DND-41 (cell line): ENCODE results near the gene FBLN7.
A peak's percentile ranks its signal among the peaks of the same experiment; 100 is the strongest.

ENCODE experiments used
- ATAC-seq: fragments of 200-7000 bp; cut with Tn5 transposase; 3 replicates; pipeline ENCODE4 v1.9.1; 2021; ENCODE audit warnings: low read depth; ENCODE audit not compliant: insufficient read depth
- DNase-seq: peaks from one replicate; pipeline ENCODE4 v3.0.0-alpha.2; 2020
- H2AFZ ChIP-seq: 2 replicates; pipeline ENCODE4 v1.6.0; 2012; ENCODE audit warnings: low read depth, low read length
- H3K27ac ChIP-seq: 2 replicates; pipeline ENCODE4 v1.5.1; 2012; ENCODE audit warnings: low read length, inconsistent platforms
- H3K27me3 ChIP-seq: fragments of 200-600 bp; sonication (generic); 2 replicates; pipeline ENCODE4 v1.6.0; 2012; ENCODE audit warnings: low read length, mild to moderate bottlenecking, inconsistent platforms; ENCODE audit not compliant: insufficient read depth, poor library complexity
- H3K36me3 ChIP-seq: 2 replicates; pipeline ENCODE4 v1.5.1; 2012; ENCODE audit warnings: low read length, inconsistent platforms; ENCODE audit not compliant: insufficient read depth
- H3K4me1 ChIP-seq: 2 replicates; pipeline ENCODE4 v1.5.1; 2012; ENCODE audit warnings: mild to moderate bottlenecking, low read length; ENCODE audit not compliant: insufficient read depth
- H3K4me2 ChIP-seq: 2 replicates; pipeline ENCODE4 v1.6.0; 2012; ENCODE audit warnings: mild to moderate bottlenecking, moderate library complexity, low read length, inconsistent platforms; ENCODE audit not compliant: insufficient read depth
- H3K4me3 ChIP-seq, 2 experiments: fragments of 200-600 bp in 1 of 2; shearing (Covaris generic) in 1 of 2; 2 replicates each; pipeline ENCODE4 v1.5.1; 2012 to 2016; ENCODE audit warnings: inconsistent platforms in 2 of 2, low read length in 2 of 2, mild to moderate bottlenecking in 2 of 2, low read depth in 1 of 2, moderate library complexity in 1 of 2
- H3K79me2 ChIP-seq: 2 replicates; pipeline ENCODE4 v1.6.0; 2012; ENCODE audit warnings: low read length, inconsistent platforms; ENCODE audit not compliant: insufficient read depth
- H3K9ac ChIP-seq: 2 replicates; pipeline ENCODE4 v1.6.0; 2012; ENCODE audit warnings: low read depth, mild to moderate bottlenecking, inconsistent platforms, low read length, moderate library complexity
- H3K9me3 ChIP-seq: 2 replicates; pipeline ENCODE4 v1.5.1; 2012; ENCODE audit warnings: low read length, moderate library complexity, mild to moderate bottlenecking, inconsistent platforms; ENCODE audit not compliant: insufficient read depth, severe bottlenecking
- H4K20me1 ChIP-seq: 2 replicates; pipeline ENCODE4 v1.6.0; 2012; ENCODE audit warnings: low read length; ENCODE audit not compliant: insufficient read depth
- EZH2 ChIP-seq: IDR thresholded peaks from 3 replicates; pipeline ENCODE4 v1.6.1; 2012; ENCODE audit warnings: borderline replicate concordance, low read depth, mild to moderate bottlenecking, moderate library complexity, low read length, inconsistent platforms; ENCODE audit not compliant: severe bottlenecking
- TF ChIP-seq, protein P1 (sequence below): IDR thresholded peaks from 2 replicates; pipeline ENCODE4 v1.5.1; 2012; ENCODE audit warnings: borderline replicate concordance, low read length, moderate library complexity, mild to moderate bottlenecking; ENCODE audit not compliant: poor library complexity, severe bottlenecking; ENCODE audit errors: extremely low read depth

FBLN7 gene

DNA sequence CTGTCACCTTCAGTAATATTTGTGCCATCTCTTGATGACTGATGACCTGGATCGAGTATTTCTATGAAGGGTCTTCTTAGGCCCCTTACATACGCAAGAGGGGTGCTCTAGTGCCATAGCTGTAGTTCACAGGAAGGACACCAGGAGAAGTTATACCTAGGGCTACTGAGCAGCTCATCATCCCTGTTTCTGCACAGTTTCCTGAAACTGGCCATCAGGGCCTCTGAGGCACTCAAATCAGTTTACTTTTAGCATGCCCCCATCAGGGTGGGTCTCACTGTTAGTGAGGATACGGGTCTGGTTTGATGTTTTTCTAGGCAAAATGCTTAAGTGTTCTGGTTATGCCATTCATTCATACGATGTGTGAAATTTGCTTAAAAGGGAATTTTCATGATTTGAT, 20.0 kb upstream of the FBLN7 start:
- no peaks in the 10 kb centered on the region for H3K4me1 ChIP-seq
- no peak for TF ChIP-seq EZH2
- TF ChIP-seq, protein P1, sequence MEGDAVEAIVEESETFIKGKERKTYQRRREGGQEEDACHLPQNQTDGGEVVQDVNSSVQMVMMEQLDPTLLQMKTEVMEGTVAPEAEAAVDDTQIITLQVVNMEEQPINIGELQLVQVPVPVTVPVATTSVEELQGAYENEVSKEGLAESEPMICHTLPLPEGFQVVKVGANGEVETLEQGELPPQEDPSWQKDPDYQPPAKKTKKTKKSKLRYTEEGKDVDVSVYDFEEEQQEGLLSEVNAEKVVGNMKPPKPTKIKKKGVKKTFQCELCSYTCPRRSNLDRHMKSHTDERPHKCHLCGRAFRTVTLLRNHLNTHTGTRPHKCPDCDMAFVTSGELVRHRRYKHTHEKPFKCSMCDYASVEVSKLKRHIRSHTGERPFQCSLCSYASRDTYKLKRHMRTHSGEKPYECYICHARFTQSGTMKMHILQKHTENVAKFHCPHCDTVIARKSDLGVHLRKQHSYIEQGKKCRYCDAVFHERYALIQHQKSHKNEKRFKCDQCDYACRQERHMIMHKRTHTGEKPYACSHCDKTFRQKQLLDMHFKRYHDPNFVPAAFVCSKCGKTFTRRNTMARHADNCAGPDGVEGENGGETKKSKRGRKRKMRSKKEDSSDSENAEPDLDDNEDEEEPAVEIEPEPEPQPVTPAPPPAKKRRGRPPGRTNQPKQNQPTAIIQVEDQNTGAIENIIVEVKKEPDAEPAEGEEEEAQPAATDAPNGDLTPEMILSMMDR: no peak
- DNase-seq (no peak), ATAC-seq (no peak)
- H4K20me1 ChIP-seq: no peaks in the 10 kb centered on the region
- no peak overlapping the region for H3K9ac ChIP-seq
- H3K27ac ChIP-seq: no peak overlapping the region
- no peaks in the 10 kb centered on the region for H3K27me3 ChIP-seq
- H2AFZ ChIP-seq: no peak overlapping the region
- no peak overlapping the region for H3K4me2 ChIP-seq
- peaks cover 13% of the 10 kb centered on the region; the same call in 1 of the 2 replicates for H3K36me3 ChIP-seq
- no peaks in the 10 kb centered on the region for H3K79me2 ChIP-seq
- no peak overlapping the region for H3K4me3 ChIP-seq
- H3K9me3 ChIP-seq: no peaks in the 10 kb centered on the region

DNA sequence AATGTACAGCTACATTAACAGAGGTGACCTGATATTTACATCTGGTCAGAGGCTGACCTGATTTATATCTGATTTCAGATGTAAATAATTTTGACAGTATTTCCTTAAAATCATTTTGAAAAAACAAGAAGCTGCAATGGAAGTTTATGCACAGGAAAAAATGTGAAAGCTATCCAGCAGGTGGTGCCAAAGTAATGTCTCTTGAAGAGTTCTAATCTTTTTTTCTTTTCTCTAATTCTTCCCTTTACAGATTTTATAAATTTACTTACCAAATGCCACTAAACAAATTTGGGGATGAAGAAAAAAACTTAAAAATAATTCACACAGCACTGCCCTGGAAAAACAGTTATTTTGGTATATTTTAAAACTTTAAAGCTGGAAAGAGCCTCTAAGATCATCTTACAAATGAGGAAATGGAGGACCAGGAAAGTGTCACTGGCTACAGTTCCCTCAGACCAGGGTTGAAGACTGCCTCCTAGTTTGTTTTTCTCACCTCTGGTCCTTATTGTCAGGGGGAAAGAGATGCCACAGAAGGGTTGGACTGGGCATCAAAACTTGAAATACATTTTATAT, 16.4 kb upstream of the FBLN7 start:
- Histone ChIP-seq H4K20me1 (no peaks in the 10 kb centered on the region), H3K9me3 (no peaks in the 10 kb centered on the region), H3K27me3 (no peaks in the 10 kb centered on the region), H3K9ac (no peak overlapping the region), H3K79me2 (no peaks in the 10 kb centered on the region), H3K4me2 (no peak overlapping the region), H3K4me1 (no peaks in the 10 kb centered on the region), H3K27ac (no peak overlapping the region), H2AFZ (no peak overlapping the region), H3K36me3 (peaks cover 11% of the 10 kb centered on the region; the same call in 1 of the 2 replicates), H3K4me3 (no peak overlapping the region)
- TF ChIP-seq, protein P1: peak; percentile 71
- TF ChIP-seq EZH2: no peak
- peak; percentile 45 for DNase-seq
- no peak for ATAC-seq

DNA sequence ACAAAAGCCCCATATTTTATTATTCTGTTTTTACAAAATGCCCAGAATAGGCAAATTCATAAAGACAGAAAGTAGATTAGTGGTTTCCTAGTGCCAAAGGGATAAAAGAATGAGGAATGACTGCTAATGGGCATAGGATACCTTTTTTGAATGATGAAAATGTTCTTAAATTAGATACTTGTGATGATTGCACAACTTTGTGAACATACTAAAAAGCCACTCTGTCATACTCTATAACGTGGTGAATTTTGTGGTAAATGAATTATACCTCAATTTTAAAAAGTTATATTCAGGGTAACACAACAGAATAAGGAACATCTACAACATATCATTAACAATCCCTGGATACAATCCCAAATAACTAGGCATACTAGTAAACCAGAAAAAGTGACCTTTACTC, 9.1 kb upstream of the FBLN7 start:
- H3K27ac ChIP-seq: no peak overlapping the region
- no peaks in the 10 kb centered on the region for H3K36me3 ChIP-seq
- H3K4me1 ChIP-seq: no peaks in the 10 kb centered on the region
- ATAC-seq (no peak), DNase-seq (no peak)
- no peak overlapping the region for H3K9ac ChIP-seq
- no peak overlapping the region for H3K4me2 ChIP-seq
- no peak overlapping the region for H2AFZ ChIP-seq
- no peaks in the 10 kb centered on the region for H3K27me3 ChIP-seq
- peaks cover 7% of the 10 kb centered on the region for H3K9me3 ChIP-seq
- H3K79me2 ChIP-seq: no peaks in the 10 kb centered on the region
- TF ChIP-seq, protein P1: no peak
- TF ChIP-seq EZH2: no peak
- no peak overlapping the region for H3K4me3 ChIP-seq
- H4K20me1 ChIP-seq: no peaks in the 10 kb centered on the region

DNA sequence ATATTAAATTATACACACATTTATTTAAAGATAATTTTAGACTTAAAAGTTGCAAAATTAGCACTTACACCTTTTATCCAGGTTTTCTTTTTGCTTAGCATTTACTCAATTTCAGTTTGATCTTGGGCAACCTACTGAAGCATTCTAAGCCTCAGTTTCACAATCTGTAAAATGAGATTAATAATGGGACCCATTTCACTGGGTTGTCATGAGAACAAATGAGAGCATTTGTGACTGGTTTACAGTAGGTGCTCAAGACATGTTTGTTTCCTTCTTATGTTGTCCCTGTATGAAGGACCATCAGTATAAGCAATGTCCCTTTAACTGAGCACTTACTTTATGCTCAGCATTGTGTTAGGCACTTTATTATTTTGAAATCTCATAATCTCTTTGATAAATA, 4.8 kb upstream of the FBLN7 start:
- H3K27me3 ChIP-seq: no peaks in the 10 kb centered on the region
- H3K9me3 ChIP-seq: peaks cover 8% of the 10 kb centered on the region
- H3K4me1 ChIP-seq: no peaks in the 10 kb centered on the region
- no peak overlapping the region for H3K9ac ChIP-seq
- H3K4me2 ChIP-seq: no peak overlapping the region
- no peaks in the 10 kb centered on the region for H3K79me2 ChIP-seq
- H4K20me1 ChIP-seq: no peaks in the 10 kb centered on the region
- DNase-seq: no peak
- no peak for TF ChIP-seq EZH2
- TF ChIP-seq, protein P1: no peak
- H2AFZ ChIP-seq: no peak overlapping the region
- H3K4me3 ChIP-seq: no peak overlapping the region
- H3K27ac ChIP-seq: no peak overlapping the region
- H3K36me3 ChIP-seq: no peaks in the 10 kb centered on the region
- no peak for ATAC-seq
